K562 treated with DMSO at 1 percent for 48 hours (cell line): ENCODE data around the gene C10orf88. TPM values are rescaled to one million over a fixed set of nuclear protein-coding genes. Genes with fewer than 3 reads are reported as not detected.

Experiments
- total RNA-seq: library from RNA; unstranded; fragments of 300-600 nt; gene quantifications from 2 replicates; pipeline ENCODE4 v1.2.3, GENCODE V29; 2022; ENCODE audit warnings: low replicate concordance; ENCODE audit errors: extremely low read depth

The C10orf88 gene, protein sequence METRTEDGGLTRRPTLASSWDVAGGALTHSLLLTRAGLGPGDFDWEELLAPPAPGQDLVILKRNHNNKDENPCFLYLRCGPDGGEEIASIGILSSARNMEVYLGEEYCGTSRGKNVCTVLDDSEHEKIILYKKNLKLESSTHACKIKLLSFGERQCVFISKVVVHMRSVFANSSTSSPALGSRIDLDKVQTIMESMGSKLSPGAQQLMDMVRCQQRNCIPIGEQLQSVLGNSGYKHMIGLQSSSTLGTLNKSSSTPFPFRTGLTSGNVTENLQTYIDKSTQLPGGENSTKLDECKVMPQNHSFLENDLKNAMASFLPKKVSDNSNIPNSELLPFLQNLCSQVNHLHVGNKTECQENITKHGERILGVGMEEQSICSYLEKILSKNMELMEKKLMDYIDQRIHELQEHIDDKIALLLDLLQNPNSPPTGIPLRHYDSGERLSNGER
- not detected in 2 replicates for total RNA-seq

DNA sequence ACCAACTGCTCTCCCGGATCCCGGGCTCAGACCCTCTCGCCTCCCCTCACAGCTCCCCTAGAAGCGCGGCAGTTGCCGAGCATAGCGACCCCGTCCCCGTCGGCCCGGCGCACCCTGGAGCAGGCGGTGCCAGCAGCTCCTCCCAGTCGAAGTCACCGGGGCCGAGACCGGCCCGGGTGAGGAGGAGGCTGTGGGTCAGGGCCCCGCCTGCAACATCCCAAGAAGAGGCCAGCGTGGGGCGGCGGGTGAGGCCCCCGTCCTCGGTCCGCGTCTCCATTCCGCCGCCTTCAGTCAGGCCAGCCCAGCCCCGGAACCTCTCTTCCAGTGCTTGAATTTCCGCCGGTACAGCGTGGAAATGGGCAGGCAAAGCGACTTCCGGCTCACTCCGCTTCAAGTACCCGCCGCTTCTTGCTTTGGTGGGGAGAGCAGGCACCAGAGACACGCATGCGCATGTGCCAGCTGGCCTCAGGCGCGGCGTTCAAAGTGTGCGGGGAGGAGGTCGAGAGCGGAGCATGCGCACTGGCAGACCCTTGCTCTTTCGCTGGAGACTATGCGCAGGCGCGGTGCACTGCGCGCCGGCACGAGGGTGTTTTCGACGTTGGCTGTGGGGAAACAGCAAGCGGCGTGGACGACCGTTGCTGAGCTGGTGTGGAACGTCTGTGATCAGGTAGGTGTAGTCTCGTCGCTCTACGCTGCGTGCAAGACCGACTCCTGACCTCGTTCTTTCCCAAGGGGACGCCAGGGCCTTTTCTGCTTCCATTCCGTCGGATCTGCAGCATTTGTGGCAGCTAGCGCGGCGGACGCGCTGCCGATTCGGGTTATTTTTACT, at the start of gene C10orf88:
Gene C10orf88 (minus strand): TSS at position 326 of the 829 bp plus-strand sequence. CDS start 49 bp downstream, at position 277.

DNA sequence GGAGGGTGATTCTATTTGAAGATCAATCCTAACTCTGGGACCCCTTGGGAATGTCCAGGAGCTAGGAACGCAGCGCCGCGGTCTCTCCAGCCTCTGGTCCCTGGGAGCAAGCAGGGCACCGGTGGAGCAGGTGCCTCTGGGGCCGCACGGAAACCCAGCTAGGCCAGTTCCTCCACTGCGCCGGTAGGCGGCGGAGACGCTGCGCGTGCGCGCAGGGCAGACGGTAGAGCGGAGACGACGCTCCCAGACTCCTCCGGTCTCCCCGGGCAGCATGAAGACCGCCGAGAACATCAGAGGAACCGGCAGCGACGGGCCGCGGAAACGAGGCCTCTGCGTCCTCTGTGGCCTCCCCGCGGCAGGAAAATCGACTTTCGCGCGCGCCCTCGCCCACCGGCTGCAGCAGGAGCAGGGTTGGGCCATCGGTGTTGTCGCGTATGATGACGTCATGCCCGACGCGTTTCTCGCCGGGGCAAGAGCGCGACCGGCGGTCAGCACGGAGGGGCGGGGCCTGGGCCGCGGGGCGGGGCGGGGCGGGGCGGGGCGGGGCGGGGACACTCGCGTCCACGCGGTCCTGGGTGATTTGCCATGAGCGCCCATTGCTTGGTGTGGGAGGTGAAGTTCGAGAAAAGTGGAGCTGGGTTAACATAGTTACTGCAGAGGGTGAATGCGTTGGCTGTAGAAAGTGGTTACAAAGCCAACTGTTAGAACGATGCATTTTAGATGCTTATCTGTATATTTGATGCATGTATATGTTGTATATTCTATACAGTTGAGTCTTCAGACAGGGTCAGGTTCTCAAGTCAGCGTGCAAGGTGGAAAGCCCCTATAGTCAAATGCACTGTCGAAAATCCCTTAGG, 26.4 kb upstream of the C10orf88 start, which contains the start of gene PSTK:
Gene PSTK (plus strand): TSS at position 193 of the 857 bp plus-strand sequence. CDS start 79 bp downstream, at position 272.

DNA sequence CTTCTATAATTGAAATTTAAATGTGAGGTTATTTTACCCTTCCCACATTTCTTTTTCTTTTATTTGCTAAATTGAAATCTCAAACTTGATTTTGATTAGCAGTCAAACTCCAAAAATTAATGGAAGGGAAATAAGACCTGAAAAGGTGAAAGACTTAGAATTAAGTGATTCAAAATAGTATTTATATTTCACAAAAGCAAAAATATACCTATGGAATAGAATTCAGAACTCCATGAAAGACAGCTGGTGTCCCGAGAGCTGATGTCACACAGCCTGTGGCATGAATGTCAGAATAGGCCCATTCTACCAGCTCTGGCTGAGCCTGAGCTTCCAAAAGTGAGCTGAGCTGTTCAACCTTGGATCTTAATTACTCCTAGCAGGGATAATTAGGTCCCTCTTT, 43.7 kb downstream of the C10orf88 start, which contains the start of gene FAM24A:
Gene FAM24A (plus strand): TSS at position 301 of the 400 bp plus-strand sequence. CDS start 1,025 bp downstream, outside the sequence.

Other genes starting within 250 kb of the C10orf88 start
- gene CUZD1, start 108.4 kb downstream of the C10orf88 start, total RNA-seq: not detected in 2 replicates
- gene FAM24B, start 74.6 kb downstream of the C10orf88 start, total RNA-seq: not detected in 2 replicates
- not detected in 2 replicates for gene FAM24A, start 43.6 kb downstream of the C10orf88 start, total RNA-seq
- gene PSTK, start 26.2 kb upstream of the C10orf88 start, total RNA-seq: not detected in 2 replicates
- not detected in 2 replicates for gene IKZF5, start 54.6 kb upstream of the C10orf88 start, total RNA-seq
- not detected in 2 replicates for gene ACADSB, start 54.8 kb upstream of the C10orf88 start, total RNA-seq
- not detected in 2 replicates for gene HMX3, start 181.7 kb upstream of the C10orf88 start, total RNA-seq
- not detected in 2 replicates for gene HMX2, start 193.9 kb upstream of the C10orf88 start, total RNA-seq
- gene BUB3, start 200.2 kb upstream of the C10orf88 start, total RNA-seq: not detected in 2 replicates